H9 (cell line): ENCODE data around the gene IRX2. TPM values are rescaled to one million over a fixed set of nuclear protein-coding genes. Genes with fewer than 3 reads are reported as not detected.

Experiments used
- DNase-seq: peaks from one replicate; pipeline ENCODE4 v3.0.0-alpha.2; 2017
- H2AFZ ChIP-seq: one replicate; pipeline ENCODE4 v1.6.1; 2013; ENCODE audit warnings: mild to moderate bottlenecking, low read length, control low read depth, moderate library complexity
- H2AK5ac ChIP-seq: 2 replicates; pipeline ENCODE4 v1.6.1; 2013; ENCODE audit warnings: low read length, control low read depth, mixed read lengths; ENCODE audit not compliant: insufficient read length
- H2BK120ac ChIP-seq: one replicate; pipeline ENCODE4 v1.6.1; 2013; ENCODE audit warnings: low read depth, mild to moderate bottlenecking, low read length, control low read depth, inconsistent platforms; ENCODE audit not compliant: poor library complexity, severe bottlenecking
- H2BK12ac ChIP-seq: 2 replicates; pipeline ENCODE4 v1.6.1; 2013; ENCODE audit warnings: low read length, control low read depth, mixed read lengths, low read depth; ENCODE audit not compliant: insufficient read length
- H2BK15ac ChIP-seq: 2 replicates; pipeline ENCODE4 v1.6.1; 2013; ENCODE audit warnings: low read depth, low read length, control low read depth
- H2BK20ac ChIP-seq: one replicate; pipeline ENCODE4 v1.6.1; 2013; ENCODE audit warnings: low read depth, mild to moderate bottlenecking, low read length, control low read depth, inconsistent platforms; ENCODE audit not compliant: poor library complexity, severe bottlenecking
- H2BK5ac ChIP-seq: 2 replicates; pipeline ENCODE4 v1.6.1; 2013; ENCODE audit warnings: low read length, control low read depth, mixed read lengths; ENCODE audit not compliant: insufficient read length
- H3K14ac ChIP-seq: 2 replicates; pipeline ENCODE4 v1.6.1; 2013; ENCODE audit warnings: low read length, control low read depth; ENCODE audit not compliant: insufficient read depth
- H3K18ac ChIP-seq: 2 replicates; pipeline ENCODE4 v1.6.1; 2013; ENCODE audit warnings: low read depth, mild to moderate bottlenecking, mixed read lengths, low read length, control low read depth; ENCODE audit not compliant: insufficient read length
- H3K23ac ChIP-seq: 2 replicates; pipeline ENCODE4 v1.6.1; 2013; ENCODE audit warnings: low read length, control low read depth, mixed read lengths, low read depth; ENCODE audit not compliant: insufficient read length
- H3K23me2 ChIP-seq: 2 replicates; pipeline ENCODE4 v1.6.1; 2013; ENCODE audit warnings: low read depth, mild to moderate bottlenecking, mixed read lengths, low read length, control low read depth; ENCODE audit not compliant: insufficient read length, poor library complexity, severe bottlenecking
- H3K27ac ChIP-seq: 2 replicates; pipeline ENCODE4 v1.5.1; 2013; ENCODE audit warnings: low read length, control low read depth, mixed read lengths, low read depth; ENCODE audit not compliant: insufficient read length
- H3K27me3 ChIP-seq: 2 replicates; pipeline ENCODE4 v1.6.1; 2013; ENCODE audit warnings: low read length, control low read depth, inconsistent platforms; ENCODE audit not compliant: insufficient read depth
- H3K4ac ChIP-seq: 2 replicates; pipeline ENCODE4 v1.6.1; 2013; ENCODE audit warnings: low read depth, mild to moderate bottlenecking, control low read depth, inconsistent platforms, low read length, moderate library complexity
- H3K4me1 ChIP-seq: 2 replicates; pipeline ENCODE4 v1.6.1; 2013; ENCODE audit warnings: low read length, control low read depth, inconsistent platforms; ENCODE audit not compliant: insufficient read depth
- H3K4me2 ChIP-seq: 2 replicates; pipeline ENCODE4 v1.6.1; 2013; ENCODE audit warnings: low read length, control low read depth, mixed read lengths; ENCODE audit not compliant: insufficient read length, insufficient read depth
- H3K56ac ChIP-seq: 2 replicates; pipeline ENCODE4 v1.6.1; 2013; ENCODE audit warnings: low read depth, mild to moderate bottlenecking, mixed read lengths, low read length, control low read depth; ENCODE audit not compliant: insufficient read length
- H3K79me1 ChIP-seq: 2 replicates; pipeline ENCODE4 v1.6.1; 2013; ENCODE audit warnings: low read depth, mild to moderate bottlenecking, moderate library complexity, low read length, control low read depth, inconsistent platforms; ENCODE audit not compliant: insufficient read depth, poor library complexity, severe bottlenecking
- H3K79me2 ChIP-seq: 2 replicates; pipeline ENCODE4 v1.6.1; 2013; ENCODE audit warnings: low read length, control low read depth, inconsistent platforms; ENCODE audit not compliant: insufficient read depth
- H3K9ac ChIP-seq: 2 replicates; pipeline ENCODE4 v1.6.1; 2013; ENCODE audit warnings: low read length, control low read depth, mixed read lengths; ENCODE audit not compliant: insufficient read length; ENCODE audit errors: extremely low read depth
- H3K9me3 ChIP-seq: one replicate; pipeline ENCODE4 v1.6.1; 2013; ENCODE audit warnings: low read depth, low read length, inconsistent platforms; ENCODE audit not compliant: control insufficient read depth
- H3T11ph ChIP-seq: one replicate; pipeline ENCODE4 v1.6.1; 2013; ENCODE audit warnings: mild to moderate bottlenecking, low read length, control low read depth, inconsistent platforms
- H4K20me1 ChIP-seq: one replicate; pipeline ENCODE4 v1.6.1; 2013; ENCODE audit not compliant: control insufficient read depth, insufficient read length, insufficient read depth
- H4K5ac ChIP-seq: 2 replicates; pipeline ENCODE4 v1.6.1; 2013; ENCODE audit warnings: low read depth, mild to moderate bottlenecking, mixed read lengths, low read length, control low read depth; ENCODE audit not compliant: insufficient read length
- H4K8ac ChIP-seq: replicated peaks from 2 replicates; pipeline ENCODE4 v1.6.1; 2013; ENCODE audit warnings: low read length, control low read depth, mixed read lengths, low read depth; ENCODE audit not compliant: insufficient read length
- H4K91ac ChIP-seq: 2 replicates; pipeline ENCODE4 v1.6.1; 2013; ENCODE audit warnings: low read depth, mild to moderate bottlenecking, moderate library complexity, mixed read lengths, low read length, control low read depth; ENCODE audit not compliant: insufficient read length
- H3K27ac Mint-ChIP-seq, 3 experiments: 2 replicates in 2 of 3; 3 replicates in 1 of 3; pipeline ENCODE4 v1.8.0; 2020 to 2021; ENCODE audit warnings: mixed read lengths in 3 of 3, mild to moderate bottlenecking in 1 of 3, moderate library complexity in 1 of 3
- H3K27me3 Mint-ChIP-seq: 2 replicates; pipeline ENCODE4 v1.8.0; 2021; ENCODE audit warnings: low read depth, mild to moderate bottlenecking, moderate library complexity, mixed read lengths
- H3K36me3 Mint-ChIP-seq, 3 experiments: 2 replicates in 2 of 3; 3 replicates in 1 of 3; pipeline ENCODE4 v1.8.0; 2020 to 2021; ENCODE audit warnings: low read depth in 3 of 3, mixed read lengths in 3 of 3; ENCODE audit not compliant: insufficient read depth in 1 of 3
- H3K4me1 Mint-ChIP-seq, 2 experiments: 2 replicates each; pipeline ENCODE4 v1.8.0; 2020; ENCODE audit warnings: mixed read lengths in 2 of 2
- H3K4me3 Mint-ChIP-seq, 2 experiments: 2 replicates in 1 of 2; 3 replicates in 1 of 2; pipeline ENCODE4 v1.8.0; 2020 to 2021; ENCODE audit warnings: mild to moderate bottlenecking in 2 of 2, mixed read lengths in 2 of 2, moderate library complexity in 1 of 2
- H3K9me3 Mint-ChIP-seq, 2 experiments: 2 replicates in 1 of 2; 3 replicates in 1 of 2; pipeline ENCODE4 v1.8.0; 2020; ENCODE audit warnings: mild to moderate bottlenecking in 2 of 2, mixed read lengths in 2 of 2, moderate library complexity in 1 of 2
- WGBS: extraction: QIAGEN DNeasy Blood & Tissue Kit; methylation state at CpG from one replicate; pipeline ENCODE4 v1.1.7; 2013; ENCODE audit warnings: missing lambda C conversion rate, low lambda C conversion rate, mixed read lengths; ENCODE audit not compliant: insufficient read length; ENCODE audit errors: extremely low coverage; 5-methylcytosine and 5-hydroxymethylcytosine counted together
- total RNA-seq: library from RNA; stranded (reverse); gene quantifications from 2 replicates; pipeline ENCODE4 v1.2.1, GENCODE V29; 2021
- TF ChIP-seq, protein P1 (sequence below): fragments of 200-600 bp; sonication (generic); conservative IDR thresholded peaks from 3 replicates; pipeline ENCODE4 v1.8.0; 2021; ENCODE audit warnings: antibody characterized with exemption, mild to moderate bottlenecking

Gene IRX2
- total RNA-seq, 1 experiment from 2014 or later = 91.6 TPM

DNA sequence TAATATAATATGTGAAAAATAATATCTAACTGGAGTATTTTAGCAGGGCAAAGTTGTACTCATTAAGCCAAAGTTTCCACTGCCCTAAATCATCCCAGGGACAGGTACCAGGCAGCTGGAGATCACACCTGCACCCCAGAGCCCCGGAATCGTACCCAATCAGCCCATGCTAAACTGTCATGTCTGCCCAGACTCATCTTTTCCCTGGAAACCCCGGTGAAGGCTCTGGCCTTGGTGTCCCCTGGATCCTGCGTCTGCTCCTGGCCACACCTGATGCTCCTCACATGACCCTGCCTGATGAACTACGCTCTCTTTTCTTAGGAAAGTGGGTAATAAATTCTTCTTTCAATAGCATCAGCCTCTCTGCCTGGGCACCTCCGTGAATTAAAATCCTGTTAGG, 15.6 kb upstream of the IRX2 start:
- Histone ChIP-seq H2BK15ac (no peak overlapping the region), H2AK5ac (no peak overlapping the region), H4K20me1 (no peaks in the 10 kb centered on the region), H3K27me3 (no peaks in the 10 kb centered on the region; the same call in 1 of the 2 replicates), H3K23me2 (no peaks in the 10 kb centered on the region), H2BK5ac (no peak overlapping the region), H3K9ac (no peak overlapping the region), H3K9me3 (no peaks in the 10 kb centered on the region), H3T11ph (no peak overlapping the region), H2AFZ (no peak overlapping the region), H3K14ac (no peak overlapping the region), H2BK120ac (no peak overlapping the region), H3K4ac (no peak overlapping the region), H3K4me2 (no peak overlapping the region), H3K79me1 (no peaks in the 10 kb centered on the region), H3K23ac (no peak overlapping the region), H3K18ac (no peak overlapping the region), H2BK12ac (no peak overlapping the region), H3K27ac (no peak overlapping the region), H4K5ac (no peak overlapping the region), H4K8ac (no peak overlapping the region), H3K79me2 (no peaks in the 10 kb centered on the region), H4K91ac (no peak overlapping the region), H3K56ac (no peak overlapping the region), H3K4me1 (peaks cover under 1% of the 10 kb centered on the region; the same call in 1 of the 2 replicates), H2BK20ac (no peak overlapping the region)
- WGBS = no CpG with 5 or more reads among the region's 6 CpGs
- H3K9me3 Mint-ChIP-seq = no peaks in the 10 kb centered on the region
- TF ChIP-seq, protein P1, sequence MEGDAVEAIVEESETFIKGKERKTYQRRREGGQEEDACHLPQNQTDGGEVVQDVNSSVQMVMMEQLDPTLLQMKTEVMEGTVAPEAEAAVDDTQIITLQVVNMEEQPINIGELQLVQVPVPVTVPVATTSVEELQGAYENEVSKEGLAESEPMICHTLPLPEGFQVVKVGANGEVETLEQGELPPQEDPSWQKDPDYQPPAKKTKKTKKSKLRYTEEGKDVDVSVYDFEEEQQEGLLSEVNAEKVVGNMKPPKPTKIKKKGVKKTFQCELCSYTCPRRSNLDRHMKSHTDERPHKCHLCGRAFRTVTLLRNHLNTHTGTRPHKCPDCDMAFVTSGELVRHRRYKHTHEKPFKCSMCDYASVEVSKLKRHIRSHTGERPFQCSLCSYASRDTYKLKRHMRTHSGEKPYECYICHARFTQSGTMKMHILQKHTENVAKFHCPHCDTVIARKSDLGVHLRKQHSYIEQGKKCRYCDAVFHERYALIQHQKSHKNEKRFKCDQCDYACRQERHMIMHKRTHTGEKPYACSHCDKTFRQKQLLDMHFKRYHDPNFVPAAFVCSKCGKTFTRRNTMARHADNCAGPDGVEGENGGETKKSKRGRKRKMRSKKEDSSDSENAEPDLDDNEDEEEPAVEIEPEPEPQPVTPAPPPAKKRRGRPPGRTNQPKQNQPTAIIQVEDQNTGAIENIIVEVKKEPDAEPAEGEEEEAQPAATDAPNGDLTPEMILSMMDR = no peak
- H3K4me1 Mint-ChIP-seq = peaks cover 27 to 28% of the 10 kb centered on the region in 2 experiments
- no peaks in the 10 kb centered on the region for H3K36me3 Mint-ChIP-seq
- no peak overlapping the region for H3K27ac Mint-ChIP-seq
- peaks cover 16% of the 10 kb centered on the region for H3K27me3 Mint-ChIP-seq
- no peak overlapping the region for H3K4me3 Mint-ChIP-seq
- no peak for DNase-seq
